HG03025 (cell line): ENCODE results near the gene CAMKK2.
"Not testable (repeated sequence)": the region's sequence is repeated elsewhere in the genome, so short reads cannot be mapped to it uniquely, and the experiment has no call there.

Experiments
- ATAC-seq: cut with Tn5 transposase; IDR thresholded peaks from one replicate; pipeline ENCODE4 v1.9.1; 2021; ENCODE audit warnings: mild to moderate bottlenecking, moderate library complexity; ENCODE audit not compliant: unreplicated experiment, low FRiP score

CAMKK2 gene

GRCh38 chr12:121296618-121297434 lies at the start of gene CAMKK2:
Gene CAMKK2 (minus strand): TSS chr12:121296709. CDS start chr12:121274526, 22,183 bp downstream.
- ATAC-seq: peak; percentile 53

GRCh38 chr12:121345151-121345815 lies 48.8 kb upstream of the CAMKK2 start:
- no peak for ATAC-seq

- no peak for ATAC-seq
Measured at GRCh38 chr12:121344506-121344905, 48.0 kb upstream of the CAMKK2 start.

- no peak for ATAC-seq
Measured at GRCh38 chr12:121337416-121337815, 40.9 kb upstream of the CAMKK2 start.

- no peak for ATAC-seq
Measured at GRCh38 chr12:121334513-121335343, 38.2 kb upstream of the CAMKK2 start.

- no peak for ATAC-seq
Measured at GRCh38 chr12:121333747-121334146, 37.2 kb upstream of the CAMKK2 start.

- no peak for ATAC-seq
Measured at GRCh38 chr12:121331248-121331647, 34.7 kb upstream of the CAMKK2 start.

- ATAC-seq: no peak
Measured at GRCh38 chr12:121330692-121331091, 34.2 kb upstream of the CAMKK2 start.

GRCh38 chr12:121330195-121330594 lies 33.7 kb upstream of the CAMKK2 start:
- no peak for ATAC-seq

- ATAC-seq: no peak
Measured at GRCh38 chr12:121328620-121329019, 32.1 kb upstream of the CAMKK2 start.

GRCh38 chr12:121326996-121327674 lies 30.6 kb upstream of the CAMKK2 start:
- ATAC-seq: no peak

GRCh38 chr12:121325922-121326396 lies 29.4 kb upstream of the CAMKK2 start:
- no peak for ATAC-seq

- no peak for ATAC-seq
Measured at GRCh38 chr12:121323908-121324307, 27.4 kb upstream of the CAMKK2 start.

- ATAC-seq: no peak
Measured at GRCh38 chr12:121318121-121318520, 21.6 kb upstream of the CAMKK2 start.

GRCh38 chr12:121314431-121314830 lies 17.9 kb upstream of the CAMKK2 start:
- ATAC-seq: no peak

GRCh38 chr12:121310231-121310630 lies 13.7 kb upstream of the CAMKK2 start:
- not testable (repeated sequence) for ATAC-seq

- ATAC-seq: not testable (repeated sequence)
Measured at GRCh38 chr12:121307397-121307796, 10.9 kb upstream of the CAMKK2 start.

GRCh38 chr12:121304306-121304705 lies 7.8 kb upstream of the CAMKK2 start:
- no peak for ATAC-seq

GRCh38 chr12:121301876-121302275 lies 5.4 kb upstream of the CAMKK2 start:
- ATAC-seq: no peak

GRCh38 chr12:121300083-121300819 lies 3.7 kb upstream of the CAMKK2 start:
- ATAC-seq: no peak
